HG03097 (cell line): Measurements from ENCODE around the gene CARD6.
"Not testable (repeated sequence)": the region's sequence is repeated elsewhere in the genome, so short reads cannot be mapped to it uniquely, and the experiment has no call there.

ENCODE experiments used
- ATAC-seq: cut with Tn5 transposase; IDR thresholded peaks from one replicate; pipeline ENCODE4 v1.9.1; 2021; ENCODE audit not compliant: unreplicated experiment, low FRiP score

The CARD6 gene

GRCh38 chr5:40869384-40869783 is 28.2 kb downstream of the CARD6 start:
- no peak for ATAC-seq

- ATAC-seq: no peak
Measured at GRCh38 chr5:40871177-40871576, 30.0 kb downstream of the CARD6 start.

DNA sequence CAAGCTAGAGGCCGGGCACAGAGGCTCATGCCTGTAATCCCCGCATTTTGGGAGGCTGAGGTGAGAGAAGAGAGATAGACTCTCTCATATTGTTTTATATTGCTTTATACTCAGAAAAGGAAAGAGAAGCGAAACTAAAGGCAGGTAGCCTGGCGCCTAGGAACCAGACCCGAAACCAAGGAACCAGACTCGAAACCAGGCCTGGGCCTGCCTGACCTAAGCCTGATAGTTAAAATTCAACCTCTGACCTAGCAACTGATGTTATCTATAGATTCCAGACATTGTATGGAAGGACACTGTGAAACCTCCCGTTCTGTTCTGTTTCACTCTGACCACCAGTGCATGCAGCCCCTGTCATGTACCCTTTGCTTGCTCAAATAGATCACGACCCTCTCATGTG is 31.1 kb downstream of the CARD6 start:
- not testable (repeated sequence) for ATAC-seq

DNA sequence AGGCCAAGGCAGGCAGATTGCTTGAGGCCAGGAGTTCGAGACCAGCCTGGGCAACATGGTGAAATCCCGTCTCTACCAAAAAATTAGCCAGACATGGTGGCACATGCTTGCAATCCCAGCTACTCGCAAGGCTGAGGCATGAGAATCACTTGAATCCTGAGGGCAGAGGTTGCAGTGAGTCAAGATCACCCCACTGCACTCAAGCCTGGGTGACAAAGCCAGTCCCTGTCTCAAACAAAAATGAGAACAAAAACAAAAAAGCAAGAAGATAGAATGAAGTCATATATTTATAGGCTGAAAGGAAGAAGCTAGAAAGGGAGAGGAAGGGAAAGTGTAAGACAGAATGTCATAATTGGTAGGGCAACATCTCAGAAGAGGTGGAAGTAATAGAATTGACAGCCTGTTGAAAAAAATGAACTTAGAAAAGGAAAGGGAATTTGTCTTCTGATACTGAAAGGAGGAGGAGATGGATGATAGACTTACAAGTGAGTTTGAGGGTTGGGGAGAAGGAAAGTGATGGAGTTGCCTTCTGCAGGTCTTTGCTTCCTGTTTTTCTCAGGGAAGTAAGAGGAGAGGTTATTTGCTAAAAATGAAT is 32.2 kb downstream of the CARD6 start:
- no peak for ATAC-seq

DNA sequence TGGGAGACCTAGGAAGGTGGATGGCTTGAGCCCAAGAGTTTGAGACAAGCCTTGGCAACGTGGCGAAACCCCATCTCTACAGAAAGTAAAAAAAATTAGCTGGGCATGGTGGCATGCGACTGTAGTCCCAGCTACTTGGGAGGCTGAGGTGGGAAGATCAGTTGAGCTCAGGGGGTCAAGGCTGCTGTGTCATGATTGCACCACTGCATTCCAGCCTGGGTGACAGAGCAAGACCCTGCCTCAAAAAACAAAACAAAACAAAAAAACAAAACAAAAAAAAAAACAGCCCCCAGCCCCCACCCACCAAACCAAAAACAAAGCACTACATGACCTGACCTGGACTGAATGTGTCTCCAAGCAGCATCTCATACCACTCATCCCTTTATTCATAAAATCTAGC is 34.8 kb downstream of the CARD6 start:
- no peak for ATAC-seq

GRCh38 chr5:40877371-40877988 is 36.3 kb downstream of the CARD6 start:
- ATAC-seq: no peak

DNA sequence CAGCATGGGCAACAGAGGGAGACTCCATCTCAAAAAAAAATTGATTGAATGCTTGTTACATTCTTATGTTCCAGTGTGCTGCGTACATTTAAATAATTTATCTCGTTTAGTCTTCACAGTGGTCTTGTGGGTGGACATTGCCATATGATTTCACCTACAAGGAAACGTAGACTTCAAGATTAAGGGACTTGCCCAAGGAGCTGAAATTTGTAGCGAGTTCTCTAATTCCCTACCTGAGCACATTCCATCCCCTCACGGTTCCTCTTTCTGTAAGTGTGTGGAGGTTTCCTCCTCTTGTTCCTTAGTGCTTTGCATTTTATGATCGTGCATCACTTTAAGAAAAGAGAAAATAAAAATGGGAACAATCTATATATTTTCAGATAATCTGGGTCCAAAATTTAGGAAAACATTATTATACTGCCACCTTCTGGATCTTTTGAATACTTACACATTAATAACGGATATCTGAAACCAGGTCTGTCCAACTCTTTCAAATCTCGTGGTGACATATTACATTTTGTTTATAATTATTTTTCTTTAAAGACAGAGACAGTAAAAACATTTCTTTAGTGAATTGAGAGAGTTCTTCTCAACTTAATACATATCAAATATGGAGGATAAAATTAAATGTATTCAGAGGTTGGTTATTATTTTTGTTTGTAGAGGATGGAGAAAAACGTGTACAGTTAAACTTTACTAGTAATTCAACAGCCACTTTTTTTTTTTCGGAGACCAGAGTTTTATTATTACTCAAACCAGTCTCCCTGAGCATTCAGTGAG is 38.2 kb downstream of the CARD6 start:
- ATAC-seq: no peak

GRCh38 chr5:40882291-40882690 is 41.1 kb downstream of the CARD6 start:
- no peak for ATAC-seq

- ATAC-seq: not testable (repeated sequence)
Measured at GRCh38 chr5:40883051-40883450, 41.9 kb downstream of the CARD6 start.

DNA sequence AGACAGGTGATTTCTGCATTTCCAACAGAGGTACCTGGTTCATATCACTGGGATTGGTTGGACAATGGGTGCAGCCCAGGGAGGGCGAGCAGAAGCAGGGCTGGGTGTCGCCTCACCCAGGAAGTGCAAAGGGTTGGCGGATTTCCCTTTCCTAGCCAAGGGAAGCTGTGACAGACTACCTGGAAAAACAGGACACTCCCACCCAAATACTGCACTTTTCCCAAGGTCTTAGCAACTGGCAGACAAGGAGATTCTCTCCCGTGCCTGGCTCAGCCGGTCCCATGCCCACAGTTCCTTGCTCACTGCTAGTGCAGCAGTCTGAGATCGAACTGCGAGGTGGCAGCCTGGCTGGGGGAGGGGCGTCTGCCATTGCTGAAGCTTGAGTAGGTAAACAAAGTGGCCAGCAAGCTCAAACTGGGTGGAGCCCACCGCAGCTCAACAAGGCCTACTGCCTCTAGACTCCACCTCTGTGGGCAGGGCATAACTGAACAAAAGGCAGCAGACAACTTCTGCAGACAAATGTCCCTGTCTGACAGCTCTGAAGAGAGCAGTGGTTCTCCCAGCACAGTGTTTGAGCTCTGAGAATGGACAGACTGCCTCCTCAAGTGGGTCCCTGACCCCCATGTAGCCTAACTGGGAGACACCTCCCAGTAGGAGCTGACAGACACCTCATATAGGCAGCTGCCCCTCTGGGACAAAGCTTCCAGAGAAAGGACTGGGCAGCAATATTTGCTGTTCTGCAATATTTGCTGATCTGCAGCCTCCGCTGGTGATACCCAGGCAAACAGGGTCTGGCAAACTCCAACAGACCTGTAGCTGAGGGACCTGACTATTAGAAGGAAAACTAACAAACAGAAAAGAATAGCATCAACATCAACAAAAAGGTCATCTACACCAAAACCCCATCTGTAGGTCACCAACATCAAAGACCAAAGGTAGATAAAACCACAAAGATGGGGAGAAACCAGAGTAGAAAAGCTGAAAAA is 54.6 kb downstream of the CARD6 start:
- not testable (repeated sequence) for ATAC-seq

GRCh38 chr5:40904205-40904993 is 63.2 kb downstream of the CARD6 start:
- ATAC-seq: no peak

GRCh38 chr5:40904994-40905306 is 63.8 kb downstream of the CARD6 start:
- ATAC-seq: no peak

GRCh38 chr5:40906351-40906751 is 65.2 kb downstream of the CARD6 start:
- ATAC-seq: no peak

- ATAC-seq: no peak
Measured at GRCh38 chr5:40909264-40909663, 68.1 kb downstream of the CARD6 start, which contains the start of gene C7. C7 (plus strand) TSS chr5:40909497; CDS start chr5:40909611, 114 bp downstream.

GRCh38 chr5:40909723-40910122 is 68.6 kb downstream of the CARD6 start:
- no peak for ATAC-seq
